HG02840 (cell line): ENCODE measurements around the gene ATP6V1G2.
"Not testable (repeated sequence)": the region's sequence is repeated elsewhere in the genome, so short reads cannot be mapped to it uniquely, and the experiment has no call there.

Source experiments
- ATAC-seq: cut with Tn5 transposase; IDR thresholded peaks from one replicate; pipeline ENCODE4 v1.9.1; 2021; ENCODE audit warnings: mild to moderate bottlenecking, moderate library complexity, moderate number of reproducible peaks; ENCODE audit not compliant: unreplicated experiment, low FRiP score

ATP6V1G2 gene

GRCh38 chr6:31556307-31556706, 9.9 kb upstream of the ATP6V1G2 start:
- no peak for ATAC-seq

DNA sequence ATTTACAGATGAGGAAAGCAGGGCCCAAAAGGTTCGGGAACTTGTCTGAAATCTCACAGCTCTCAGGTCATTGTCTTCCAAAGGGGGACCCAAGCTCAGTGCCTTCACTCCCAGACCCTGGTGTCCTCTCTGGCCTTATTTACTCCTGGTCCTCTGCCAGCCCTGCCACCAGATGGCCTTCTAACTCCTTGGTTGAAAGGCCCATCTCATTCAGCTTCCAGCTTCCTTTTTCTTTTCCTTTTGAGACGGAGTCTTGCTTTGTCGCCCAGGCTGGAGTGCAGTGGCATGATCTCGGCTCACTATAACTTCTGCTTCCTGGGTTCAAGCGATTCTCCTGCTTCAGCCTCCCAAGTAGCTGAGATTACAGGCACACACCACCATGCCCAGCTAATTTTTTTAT, 5.0 kb upstream of the ATP6V1G2 start:
- ATAC-seq: not testable (repeated sequence)

- ATAC-seq: no peak
Observed at GRCh38 chr6:31548544-31548873, 2.1 kb upstream of the ATP6V1G2 start.

- ATAC-seq: no peak
Observed at GRCh38 chr6:31547727-31548543, 1.5 kb upstream of the ATP6V1G2 start.

DNA sequence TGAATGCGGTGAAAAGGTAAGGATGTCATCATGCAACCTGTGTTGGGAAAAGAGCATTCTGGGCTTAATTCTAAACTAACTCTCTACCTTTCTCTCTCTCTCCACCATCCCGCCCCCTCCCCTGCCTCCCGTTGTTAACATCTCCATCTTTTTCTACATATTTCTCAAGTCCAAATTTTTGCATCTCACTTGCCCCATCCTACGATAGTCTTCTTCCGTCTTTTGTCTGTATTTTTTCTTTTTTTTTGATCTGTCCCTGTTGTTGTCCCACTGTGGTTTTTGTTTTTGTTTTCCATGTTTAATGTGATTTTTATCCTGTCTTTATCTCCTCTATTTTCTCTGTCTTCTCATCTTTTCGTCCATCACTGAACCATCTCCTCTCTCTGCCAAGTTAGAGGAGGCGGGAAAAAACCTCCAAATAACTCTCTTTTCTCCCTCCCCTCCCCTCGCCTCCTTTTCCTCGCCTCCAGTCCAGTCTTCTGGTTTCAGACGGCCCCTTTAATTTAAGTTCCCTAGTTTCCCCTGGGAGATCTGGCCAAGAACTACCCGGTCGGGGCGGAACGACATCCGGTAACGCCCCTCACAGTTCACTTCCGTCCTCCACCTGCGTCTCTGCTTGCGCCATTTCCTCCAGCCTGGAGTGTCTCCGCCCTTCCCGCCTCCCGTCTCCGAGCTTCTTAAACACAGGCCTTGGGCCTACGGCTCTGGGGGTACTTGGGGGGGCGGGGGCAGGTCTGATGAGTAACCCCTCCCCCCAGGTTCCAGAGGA, 734 bp upstream of the ATP6V1G2 start, which contains the start of gene NFKBIL1:
TSS of gene NFKBIL1 (plus strand) at position 651 of the 769 bp plus-strand sequence. CDS start at position 738, 87 bp downstream.
- ATAC-seq: peak; percentile 72

GRCh38 chr6:31545291-31545690, 1.1 kb downstream of the ATP6V1G2 start:
- ATAC-seq: no peak

DNA sequence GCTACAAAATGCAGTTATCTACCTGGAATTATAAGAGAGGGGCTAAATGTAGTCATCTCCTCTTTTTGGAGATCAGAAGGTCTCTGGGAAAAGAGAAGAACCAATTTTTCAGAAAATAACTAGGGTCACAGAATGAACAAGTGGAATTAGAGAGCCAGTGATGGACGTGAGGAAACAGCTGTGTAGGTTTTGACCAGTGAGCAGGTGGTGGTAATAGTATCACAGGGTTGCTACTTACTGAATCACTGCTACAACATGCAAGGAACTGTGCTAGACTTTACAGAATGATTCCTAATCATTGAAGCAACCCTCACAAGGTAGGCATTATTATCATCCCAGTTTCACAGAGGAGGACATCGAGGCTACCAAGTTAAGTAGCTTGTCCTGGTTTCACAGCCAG, 1.7 kb downstream of the ATP6V1G2 start:
- no peak for ATAC-seq

- ATAC-seq: no peak
Observed at GRCh38 chr6:31543639-31544038, 2.8 kb downstream of the ATP6V1G2 start.

- peak; percentile 85 for ATAC-seq
Observed at GRCh38 chr6:31541658-31542521, 4.5 kb downstream of the ATP6V1G2 start, which contains the start of gene DDX39B. Gene DDX39B (minus strand): TSS chr6:31542003. CDS start chr6:31540532, 1,471 bp downstream.

DNA sequence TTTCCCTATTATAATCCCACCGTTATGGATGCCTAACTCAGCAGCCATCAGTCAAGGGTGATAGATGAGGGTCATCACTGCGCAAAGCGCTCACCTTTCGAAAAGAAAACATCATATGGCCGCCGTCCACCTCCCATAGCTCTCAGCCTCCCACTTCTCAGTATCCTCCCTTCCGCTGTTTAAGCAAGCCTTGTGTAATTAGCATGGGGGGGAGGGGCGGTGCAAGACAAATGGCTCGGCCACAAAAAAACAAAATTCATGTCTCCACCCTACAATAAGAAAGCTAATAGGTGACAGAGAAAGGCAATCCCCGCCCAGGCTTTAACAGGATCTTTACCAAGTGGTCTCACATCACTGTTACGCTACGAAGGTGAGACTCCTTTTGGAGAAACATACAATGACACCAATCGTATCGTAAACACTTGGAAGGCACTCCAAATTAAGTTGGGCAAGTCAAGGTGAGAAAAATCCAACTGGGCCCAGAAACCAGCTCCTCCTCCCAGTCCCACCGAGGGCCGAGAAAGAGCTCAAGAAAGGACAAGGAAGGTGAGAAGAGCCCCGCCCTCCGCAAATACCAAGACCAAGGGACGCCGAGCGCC, 5.2 kb downstream of the ATP6V1G2 start:
- peak; percentile 7 for ATAC-seq

DNA sequence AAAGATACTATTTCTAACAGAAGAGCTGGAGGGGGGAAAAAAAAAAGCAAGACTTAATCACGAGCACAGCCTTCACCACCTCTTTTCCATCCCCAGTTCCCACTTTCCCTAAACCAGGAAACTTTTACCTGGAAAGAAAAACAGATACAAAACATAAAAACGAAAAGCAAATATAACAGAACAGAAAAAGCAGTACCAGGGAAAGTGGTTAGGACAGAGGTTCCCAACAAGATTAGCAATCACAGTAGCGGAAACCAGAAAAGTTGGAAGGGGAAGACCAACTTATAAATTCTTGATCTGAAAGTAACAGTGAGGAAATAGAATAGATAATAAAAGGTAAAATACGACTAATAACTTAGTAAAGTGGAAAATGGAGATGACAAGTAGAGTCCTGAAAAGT, 5.8 kb downstream of the ATP6V1G2 start:
- no peak for ATAC-seq

DNA sequence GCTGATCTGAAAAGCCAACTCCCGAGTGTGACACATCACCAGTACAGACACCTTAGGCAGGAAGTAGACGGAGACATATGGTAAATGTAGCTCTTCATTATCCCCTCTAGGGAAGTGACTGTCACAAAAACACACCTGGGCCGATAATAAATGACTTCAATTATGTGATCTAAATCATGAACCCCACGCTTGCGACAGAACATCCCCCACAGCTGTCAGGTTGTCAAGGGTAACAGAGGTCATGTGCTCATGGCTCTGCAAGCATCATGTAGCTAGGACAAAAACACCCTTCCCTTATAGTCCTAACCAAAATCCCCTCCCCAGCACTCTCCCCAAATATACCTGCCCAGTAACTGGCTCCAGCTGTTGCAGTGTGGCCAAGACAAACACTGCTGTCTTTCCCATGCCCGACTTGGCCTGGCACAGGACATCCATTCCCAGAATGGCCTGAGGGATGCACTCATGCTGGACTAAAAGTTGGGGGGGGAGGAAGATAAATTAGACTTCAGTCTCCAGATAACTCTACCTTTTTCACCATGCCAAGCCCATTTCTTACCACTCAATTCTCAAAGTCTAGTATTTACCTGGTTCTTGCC, 7.5 kb downstream of the ATP6V1G2 start:
- ATAC-seq: no peak

DNA sequence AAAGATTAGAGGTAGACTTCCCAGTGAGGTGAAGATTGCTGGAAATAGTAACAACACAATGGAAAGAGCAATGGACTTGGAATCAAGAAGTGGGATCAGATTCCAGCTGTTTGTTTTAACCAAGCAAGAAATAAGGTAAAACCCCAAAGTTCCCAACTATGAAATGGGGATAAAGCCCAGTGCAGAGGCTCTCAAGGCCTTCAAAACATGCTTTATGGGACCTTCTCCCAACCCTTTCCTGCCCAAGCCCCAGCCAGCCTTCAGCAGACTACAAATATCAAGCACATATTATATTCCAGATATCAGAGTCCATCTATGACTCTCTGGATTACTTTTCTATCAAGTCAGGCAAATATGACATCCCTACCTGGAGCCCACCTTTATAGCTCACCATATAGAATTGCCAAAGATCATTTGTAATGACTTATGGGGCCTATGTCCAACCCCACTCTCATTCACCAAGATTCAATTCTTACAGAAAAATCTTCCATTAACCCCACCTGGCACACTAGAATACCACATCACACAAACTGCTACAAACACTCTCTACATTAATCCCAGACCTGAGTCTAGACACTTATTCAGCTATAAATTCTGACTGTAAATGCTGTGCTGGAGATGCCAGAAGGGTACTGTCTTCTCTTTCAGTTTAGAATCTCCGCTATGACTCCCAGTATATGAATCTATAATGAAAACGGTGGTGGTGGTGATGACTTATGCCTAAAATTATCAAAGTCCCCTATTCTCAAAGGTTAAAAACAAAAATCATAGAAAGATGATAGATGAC, 10.7 kb downstream of the ATP6V1G2 start:
- ATAC-seq: no peak

DNA sequence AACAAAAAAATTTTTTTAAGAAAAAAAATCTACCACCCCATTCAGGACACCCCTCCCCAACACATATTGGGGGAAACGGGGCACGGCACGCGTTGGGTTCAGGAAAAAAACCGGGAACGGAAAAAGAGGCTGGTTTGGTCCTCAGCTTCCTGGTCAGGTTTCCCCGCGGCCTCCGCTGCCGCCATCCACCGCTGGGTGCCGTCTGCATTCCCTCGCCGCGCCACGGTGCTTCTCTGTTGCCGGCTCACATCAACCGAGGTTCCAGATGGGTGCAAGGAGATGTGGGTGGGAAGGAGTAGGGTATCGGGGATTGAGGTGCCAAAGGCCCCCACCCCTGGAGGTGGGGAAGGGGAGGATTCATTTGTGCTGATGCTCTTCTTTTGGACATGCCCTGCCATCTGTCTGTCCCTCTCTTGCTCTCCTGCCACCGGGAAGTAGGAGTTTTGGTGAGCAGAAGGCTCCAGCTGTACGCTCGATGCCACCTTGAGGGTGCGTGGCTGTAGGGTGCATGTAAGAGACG, 11.8 kb downstream of the ATP6V1G2 start:
- ATAC-seq: no peak

DNA sequence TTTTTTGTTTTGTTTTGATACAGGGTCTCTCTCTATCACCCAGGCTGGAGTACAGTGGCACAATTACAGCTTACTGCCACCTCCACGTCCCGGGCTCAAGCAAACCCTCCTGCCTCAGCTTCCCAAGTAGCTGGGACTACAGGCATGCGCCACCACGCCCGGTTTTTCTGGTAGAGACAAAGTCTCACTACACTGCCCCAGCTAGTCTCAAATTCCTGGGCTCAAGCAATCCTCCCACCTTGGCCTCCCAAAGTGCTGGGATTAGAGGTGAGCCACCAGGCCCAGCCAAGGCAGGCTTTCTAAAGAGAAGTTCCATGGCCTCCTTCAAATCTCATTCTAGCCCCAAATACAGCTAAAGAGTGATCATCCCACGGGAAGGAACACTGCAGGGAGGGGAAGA, 12.4 kb downstream of the ATP6V1G2 start:
- no peak for ATAC-seq

DNA sequence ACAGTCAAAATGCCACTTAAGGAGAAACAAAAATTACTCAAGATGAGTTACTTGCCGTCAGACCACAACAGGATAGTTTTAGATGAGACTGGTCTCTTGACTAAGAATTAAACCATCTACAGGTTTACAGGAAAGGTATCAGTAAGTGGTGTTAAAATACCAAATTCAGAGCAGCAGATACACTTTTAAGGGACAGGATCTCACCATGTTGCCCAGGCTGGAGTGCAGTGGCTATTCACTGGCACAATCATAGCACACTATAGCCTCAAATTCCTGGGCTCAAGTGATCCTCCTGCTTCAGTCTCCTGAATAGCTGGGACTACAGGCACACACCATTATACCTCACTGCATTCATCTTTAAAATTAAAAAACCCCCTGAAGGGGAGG, 13.0 kb downstream of the ATP6V1G2 start:
- ATAC-seq: no peak

DNA sequence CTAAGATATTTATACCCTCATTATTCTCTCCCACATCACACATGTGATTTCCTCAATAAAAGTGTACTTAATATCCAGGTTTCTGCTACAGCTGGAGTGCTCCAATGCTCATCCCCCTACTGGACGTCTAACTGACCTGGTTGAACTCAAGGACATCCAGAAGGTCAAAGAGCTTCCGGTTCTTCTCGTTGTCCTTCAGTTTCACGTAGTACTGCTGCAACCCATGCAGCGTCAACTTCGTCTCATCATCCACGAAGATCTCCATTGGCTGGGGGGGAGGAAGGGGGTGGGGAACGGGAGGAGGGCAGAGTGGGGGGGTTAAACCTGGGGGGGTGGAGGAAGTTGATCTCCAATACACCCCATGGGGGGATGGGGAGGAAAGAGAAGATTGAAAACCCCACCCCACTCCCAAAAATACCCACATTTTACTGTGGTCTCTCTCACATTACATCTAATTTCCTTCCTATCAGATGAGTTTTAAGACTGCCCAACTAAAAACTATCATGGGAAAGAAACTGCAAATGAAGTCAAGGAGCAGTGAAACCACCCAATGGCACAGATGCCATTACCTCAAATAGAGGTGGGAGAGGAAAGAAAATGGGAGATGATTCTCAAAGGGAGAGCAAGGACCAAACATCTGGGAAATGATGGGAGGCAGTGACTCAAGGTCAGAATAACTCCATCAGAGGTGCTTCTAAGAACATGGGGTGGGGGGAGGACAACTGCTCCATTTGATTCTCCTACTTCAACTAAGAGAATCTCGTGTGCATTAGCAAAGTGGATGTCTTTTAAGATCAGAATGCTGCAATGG, 13.6 kb downstream of the ATP6V1G2 start:
- ATAC-seq: no peak
